Measurements from ENCODE around the gene CAMSAP2.

Gene CAMSAP2

DNA sequence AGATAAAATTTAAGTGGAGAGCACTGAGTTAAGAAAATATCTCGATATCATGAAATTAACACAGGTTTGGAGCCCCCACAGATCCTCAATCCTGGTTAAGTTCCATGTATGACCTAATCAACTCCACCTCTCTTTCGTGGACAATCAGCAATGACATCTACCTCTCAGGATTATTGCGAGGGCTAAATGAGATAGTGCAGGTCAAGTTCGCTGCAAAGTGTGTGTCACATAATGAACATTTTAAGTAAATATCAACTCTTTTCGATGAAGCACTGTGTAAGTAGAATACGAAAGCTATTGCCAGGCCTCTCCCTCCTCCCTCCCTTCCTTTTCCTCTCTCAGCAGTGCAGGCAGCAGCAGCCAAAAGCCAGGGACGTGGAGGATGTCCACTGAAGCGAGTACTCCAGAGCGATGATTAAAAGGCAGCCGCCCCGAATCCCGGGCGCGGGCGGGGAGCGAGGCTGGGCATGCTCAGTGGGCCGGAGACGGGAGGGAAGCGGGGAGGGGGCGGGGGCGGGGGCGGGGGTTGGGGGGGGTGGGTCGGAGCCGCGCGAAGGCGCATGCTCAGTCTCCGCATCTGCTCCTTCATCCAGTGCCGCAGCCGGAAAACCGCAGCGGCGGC, at the start of gene CAMSAP2:
Gene CAMSAP2 (plus strand): TSS at position 567 of the 622 bp plus-strand sequence. CDS start 935 bp downstream, outside the sequence.
- DNase-seq: no peak

- DNase-seq: no peak
These were observed 46.4 kb upstream of the CAMSAP2 start for GRCh38 chr1:200692316-200692715.

GRCh38 chr1:200693327-200693726, 45.4 kb upstream of the CAMSAP2 start:
- no peak for DNase-seq

DNA sequence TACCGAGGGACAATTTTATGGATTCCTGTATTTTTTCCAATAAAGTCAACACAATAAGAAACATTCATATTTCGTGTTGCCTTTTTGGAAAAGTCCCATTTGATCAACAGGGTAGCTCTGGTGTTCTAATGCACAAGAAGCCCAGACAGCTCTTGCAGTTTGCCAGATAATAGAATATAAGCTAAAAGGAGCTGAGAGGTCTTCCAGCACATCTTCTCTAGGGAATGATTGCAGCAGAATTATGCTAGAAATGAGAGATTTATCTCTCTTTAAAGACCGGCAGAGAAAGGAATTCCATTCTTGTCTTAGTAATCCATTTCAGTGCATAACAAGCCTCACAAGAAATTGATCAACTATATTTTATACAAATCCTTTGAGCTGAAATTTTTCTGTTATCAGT, 44.0 kb upstream of the CAMSAP2 start:
- no peak for DNase-seq

DNA sequence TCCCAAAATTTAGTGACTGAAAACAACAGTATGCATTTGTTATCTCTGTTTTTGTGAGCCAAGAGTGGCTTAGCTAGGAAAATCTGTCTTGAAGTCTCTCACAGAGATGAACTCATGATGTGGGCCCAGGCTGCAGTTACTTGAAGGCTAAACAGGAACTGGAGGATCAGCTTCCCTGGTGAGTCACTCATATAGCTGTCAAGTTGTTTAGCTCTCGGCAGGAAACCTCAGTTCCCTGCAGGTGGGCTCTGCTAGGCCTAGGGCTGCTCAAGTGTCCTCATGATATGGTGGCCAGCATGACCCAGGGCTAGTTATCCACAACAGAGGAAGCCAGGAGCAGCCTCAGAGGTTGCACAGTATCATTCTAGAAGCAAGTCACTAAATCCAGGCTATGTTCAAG, 38.8 kb upstream of the CAMSAP2 start:
- DNase-seq: no peak

GRCh38 chr1:200704986-200705500, 33.6 kb upstream of the CAMSAP2 start:
- DNase-seq: no peak

GRCh38 chr1:200706111-200706814, 32.4 kb upstream of the CAMSAP2 start:
- DNase-seq: no peak

- DNase-seq: no peak
These were observed 31.6 kb upstream of the CAMSAP2 start for GRCh38 chr1:200707116-200707515.

DNA sequence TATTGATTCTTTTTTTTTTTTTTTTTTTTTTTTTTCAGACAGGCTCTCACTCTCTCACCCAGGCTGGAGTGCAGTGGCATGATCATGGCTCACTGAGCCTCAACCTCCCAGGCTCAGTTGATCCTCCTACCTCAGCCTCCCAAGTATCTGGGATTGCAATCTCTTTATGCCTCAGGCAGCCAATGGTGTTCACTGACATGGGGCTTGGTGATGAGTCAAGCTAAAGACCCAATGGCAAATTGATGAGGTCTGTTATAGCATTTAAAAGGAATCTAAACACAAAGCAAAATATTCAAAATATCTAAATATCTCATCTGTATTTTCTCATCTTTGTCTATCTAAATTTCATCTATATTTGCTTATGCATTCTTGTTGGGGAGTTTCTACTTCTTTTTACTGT, 30.5 kb upstream of the CAMSAP2 start:
- DNase-seq: no peak

- no peak for DNase-seq
These were observed 29.9 kb upstream of the CAMSAP2 start for GRCh38 chr1:200708769-200709168.

GRCh38 chr1:200710166-200710565, 28.5 kb upstream of the CAMSAP2 start:
- no peak for DNase-seq

GRCh38 chr1:200714504-200715187, 24.0 kb upstream of the CAMSAP2 start:
- no peak for DNase-seq

GRCh38 chr1:200720199-200720598, 18.5 kb upstream of the CAMSAP2 start:
- no peak for DNase-seq

GRCh38 chr1:200724064-200724463, 14.6 kb upstream of the CAMSAP2 start:
- no peak for DNase-seq

DNA sequence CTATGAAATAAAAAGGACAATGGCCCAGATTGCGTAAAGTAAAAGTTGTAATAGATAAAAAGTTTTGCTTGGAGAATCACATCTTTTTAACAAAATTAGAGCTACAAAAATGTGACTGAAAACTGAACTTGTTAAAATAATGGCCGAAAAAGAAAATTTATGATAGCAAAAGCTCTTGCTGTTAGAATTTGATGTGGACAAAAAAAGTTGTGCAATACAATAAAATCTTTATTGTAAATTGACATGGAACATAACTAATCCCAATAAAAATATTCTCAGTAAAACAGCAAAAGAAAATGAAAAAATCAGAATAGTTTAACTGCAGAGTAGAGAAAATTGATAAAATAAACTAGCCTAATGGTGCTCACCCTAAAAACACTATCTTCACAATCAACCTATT, 11.4 kb upstream of the CAMSAP2 start:
- DNase-seq: no peak

GRCh38 chr1:200729863-200730262, 8.8 kb upstream of the CAMSAP2 start:
- DNase-seq: no peak

DNA sequence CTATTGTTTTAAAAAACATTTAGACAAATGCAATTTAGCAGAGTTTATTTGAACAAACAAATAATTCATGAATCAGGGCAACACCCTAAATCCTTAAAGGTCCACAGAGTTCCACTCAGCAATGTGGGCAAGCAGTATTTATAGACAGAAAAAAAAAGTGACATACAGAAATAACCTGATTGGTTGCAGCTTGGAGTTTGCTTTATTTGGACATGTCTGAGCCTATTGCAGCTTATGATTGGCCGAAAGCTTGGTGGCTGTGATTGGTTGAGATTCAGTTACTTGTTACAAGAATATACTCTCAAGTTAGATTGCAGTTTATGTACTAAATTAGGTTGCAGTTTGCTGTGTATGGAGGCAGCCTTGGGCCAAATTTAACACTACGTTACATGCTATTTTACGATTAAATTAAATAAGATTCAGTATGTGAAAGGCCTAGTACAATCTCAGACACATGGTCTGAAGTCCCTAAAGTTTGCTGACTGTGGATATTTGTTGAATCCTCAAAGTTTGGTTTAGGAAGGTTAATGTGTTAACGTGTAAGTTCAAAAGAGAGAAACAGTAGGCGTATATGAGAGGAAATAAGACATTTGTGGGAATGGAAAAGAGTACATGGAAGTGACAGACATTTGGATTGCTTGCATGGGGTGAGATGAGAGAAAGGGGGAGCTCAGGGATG, 6.9 kb upstream of the CAMSAP2 start:
- DNase-seq: no peak

GRCh38 chr1:200732438-200732837, 6.3 kb upstream of the CAMSAP2 start:
- no peak for DNase-seq

DNA sequence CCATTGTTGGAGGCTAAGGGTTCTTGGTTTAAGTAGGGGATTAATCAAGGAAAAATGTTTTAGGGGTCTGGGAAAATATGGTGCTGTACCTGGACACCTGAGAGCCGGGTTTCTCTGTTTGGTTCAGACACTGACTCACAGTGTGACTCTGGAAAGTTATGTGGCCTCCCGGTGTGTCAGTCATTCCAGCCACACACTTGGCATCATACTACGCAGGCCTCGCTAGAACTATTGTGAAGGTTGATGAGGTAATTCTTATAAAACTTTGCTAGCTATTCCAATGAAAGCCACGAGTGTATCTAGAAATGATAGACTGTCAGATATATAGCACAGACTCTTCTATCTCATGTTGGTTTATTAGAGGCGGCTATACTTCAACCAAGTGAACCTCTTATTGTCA, 4.8 kb upstream of the CAMSAP2 start:
- no peak for DNase-seq

DNA sequence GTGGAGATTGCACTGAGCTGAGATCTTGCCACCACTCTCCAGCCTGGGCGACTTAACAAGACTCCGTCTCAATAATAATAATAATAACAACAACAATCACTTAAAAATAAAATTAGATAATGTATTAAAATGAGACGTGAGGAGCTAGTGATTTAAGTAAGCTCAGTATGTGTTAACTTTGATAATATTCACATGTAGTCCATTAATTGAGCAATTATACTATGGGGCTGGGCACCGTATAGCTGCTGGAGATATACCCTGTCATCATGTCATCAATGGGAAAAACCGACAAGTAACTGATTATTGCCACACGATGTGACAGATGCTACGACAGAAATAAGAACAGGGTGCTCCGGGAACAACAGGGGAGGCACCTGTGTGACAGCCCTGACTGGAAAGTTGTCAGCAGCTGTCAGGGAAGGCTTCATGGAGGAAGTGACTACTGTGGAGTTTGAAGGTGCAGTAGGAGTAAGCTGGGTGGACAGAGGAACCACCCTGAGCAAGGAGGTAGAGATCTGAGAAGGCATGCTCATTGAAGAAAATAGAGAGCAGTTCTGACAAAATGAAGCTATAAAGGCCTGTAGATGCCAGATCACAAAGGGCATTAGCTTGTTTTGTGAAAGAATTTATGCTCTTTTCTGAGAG, 924 bp upstream of the CAMSAP2 start:
- DNase-seq: no peak

DNA sequence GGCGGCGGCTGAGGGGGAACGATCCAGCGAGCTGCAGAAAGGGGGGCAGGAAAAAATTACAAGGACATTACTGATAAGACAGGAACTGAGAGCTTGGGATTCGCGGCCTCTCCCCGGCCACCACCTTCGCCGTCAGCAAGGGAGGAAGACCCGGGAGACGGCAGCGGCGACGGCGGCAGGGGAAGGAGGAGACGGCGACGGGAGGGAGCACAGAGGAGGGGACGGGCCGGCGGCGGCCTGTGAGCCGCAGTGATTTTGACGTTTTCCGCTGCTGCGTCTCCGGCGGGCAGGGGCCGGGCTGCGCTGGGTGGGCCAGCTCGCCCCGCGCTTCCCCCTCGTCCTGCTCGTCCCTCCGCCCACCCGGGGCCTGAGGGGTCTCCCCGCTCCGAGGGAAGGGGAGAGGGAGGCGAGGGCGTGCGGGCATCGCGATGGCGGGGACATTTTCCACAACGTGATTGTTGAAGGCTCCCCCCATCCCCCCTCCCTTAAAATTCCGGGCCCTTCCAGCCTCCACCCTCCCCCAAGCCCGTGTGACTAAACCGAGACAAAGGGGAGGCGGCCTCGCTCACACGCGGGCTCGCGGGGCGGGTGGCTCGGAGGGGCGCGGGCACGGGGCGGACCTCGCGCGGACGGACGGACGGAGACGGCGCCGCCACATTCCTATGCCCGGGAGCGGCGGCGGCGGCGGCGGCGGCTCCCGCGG, 407 bp downstream of the CAMSAP2 start:
- DNase-seq: no peak

Data from GF-D8 (cell line).